ENCODE results near the gene CLIC6. TPM values are rescaled to one million over a fixed set of nuclear protein-coding genes. Genes with fewer than 3 reads are reported as not detected.

The CLIC6 gene
- total and polyA plus RNA-seq, 2 of the 8 experiments (the other 6 are each of a cell fraction or from before 2014, with no cell fraction given) = 0.42 to 1.3 TPM

DNA sequence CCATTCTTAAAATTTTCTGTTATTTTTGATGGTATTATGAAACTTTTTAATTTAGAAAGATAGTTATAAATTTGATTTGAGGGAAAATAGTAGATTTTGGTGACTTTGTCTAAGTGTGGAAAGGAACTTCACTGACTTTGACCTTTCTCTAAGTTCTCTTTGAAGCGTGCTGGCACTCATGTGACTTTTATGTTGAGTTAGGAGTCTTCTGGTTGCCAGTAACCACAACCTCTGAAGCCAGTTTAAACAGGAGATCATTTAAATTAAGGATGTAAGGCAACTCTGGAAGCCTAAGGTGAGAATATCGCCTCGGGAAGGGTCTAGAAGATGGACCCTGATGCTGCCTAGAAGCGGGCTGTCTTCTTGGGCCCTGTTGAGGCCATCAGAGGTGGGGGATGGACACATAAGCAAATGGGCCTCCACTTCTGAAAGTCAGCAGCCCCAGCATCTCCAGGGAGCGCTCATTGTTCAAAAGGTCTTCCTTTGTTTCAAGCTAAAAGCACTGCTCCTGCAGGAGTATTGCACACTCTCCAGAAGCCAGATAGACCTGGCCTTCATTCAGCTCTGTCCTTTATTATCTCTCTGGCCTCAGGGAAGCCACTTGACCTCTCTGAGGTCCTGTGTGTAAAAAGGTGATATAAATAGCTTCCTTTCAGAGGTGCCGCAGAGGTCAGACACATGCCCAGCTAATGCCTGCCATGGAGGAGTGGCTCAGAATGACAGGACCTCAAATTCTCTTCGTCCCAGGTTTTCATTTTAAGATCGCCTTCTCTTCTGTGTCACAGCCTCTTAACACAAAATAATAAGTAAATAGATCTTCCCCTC is 48.7 kb upstream of the CLIC6 start (continued):
- TF ChIP-seq ATF2 (IDR thresholded peaks at IDR 0.05; ENCODE audit: low read length) = no peak
